H9 (cell line): ENCODE data around the gene PDZK1IP1. TPM values are rescaled to one million over a fixed set of nuclear protein-coding genes. Genes with fewer than 3 reads are reported as not detected.

ENCODE experiments used
- DNase-seq: peaks from one replicate; pipeline ENCODE4 v3.0.0-alpha.2; 2017
- H2AFZ ChIP-seq: one replicate; pipeline ENCODE4 v1.6.1; 2013; ENCODE audit warnings: mild to moderate bottlenecking, low read length, control low read depth, moderate library complexity
- H2AK5ac ChIP-seq: 2 replicates; pipeline ENCODE4 v1.6.1; 2013; ENCODE audit warnings: low read length, control low read depth, mixed read lengths; ENCODE audit not compliant: insufficient read length
- H2BK120ac ChIP-seq: one replicate; pipeline ENCODE4 v1.6.1; 2013; ENCODE audit warnings: low read depth, mild to moderate bottlenecking, low read length, control low read depth, inconsistent platforms; ENCODE audit not compliant: poor library complexity, severe bottlenecking
- H2BK12ac ChIP-seq: 2 replicates; pipeline ENCODE4 v1.6.1; 2013; ENCODE audit warnings: low read length, control low read depth, mixed read lengths, low read depth; ENCODE audit not compliant: insufficient read length
- H2BK15ac ChIP-seq: 2 replicates; pipeline ENCODE4 v1.6.1; 2013; ENCODE audit warnings: low read depth, low read length, control low read depth
- H2BK20ac ChIP-seq: one replicate; pipeline ENCODE4 v1.6.1; 2013; ENCODE audit warnings: low read depth, mild to moderate bottlenecking, low read length, control low read depth, inconsistent platforms; ENCODE audit not compliant: poor library complexity, severe bottlenecking
- H2BK5ac ChIP-seq: 2 replicates; pipeline ENCODE4 v1.6.1; 2013; ENCODE audit warnings: low read length, control low read depth, mixed read lengths; ENCODE audit not compliant: insufficient read length
- H3K14ac ChIP-seq: 2 replicates; pipeline ENCODE4 v1.6.1; 2013; ENCODE audit warnings: low read length, control low read depth; ENCODE audit not compliant: insufficient read depth
- H3K18ac ChIP-seq: 2 replicates; pipeline ENCODE4 v1.6.1; 2013; ENCODE audit warnings: low read depth, mild to moderate bottlenecking, mixed read lengths, low read length, control low read depth; ENCODE audit not compliant: insufficient read length
- H3K23ac ChIP-seq: 2 replicates; pipeline ENCODE4 v1.6.1; 2013; ENCODE audit warnings: low read length, control low read depth, mixed read lengths, low read depth; ENCODE audit not compliant: insufficient read length
- H3K23me2 ChIP-seq: 2 replicates; pipeline ENCODE4 v1.6.1; 2013; ENCODE audit warnings: low read depth, mild to moderate bottlenecking, mixed read lengths, low read length, control low read depth; ENCODE audit not compliant: insufficient read length, poor library complexity, severe bottlenecking
- H3K27ac ChIP-seq: 2 replicates; pipeline ENCODE4 v1.5.1; 2013; ENCODE audit warnings: low read length, control low read depth, mixed read lengths, low read depth; ENCODE audit not compliant: insufficient read length
- H3K27me3 ChIP-seq: 2 replicates; pipeline ENCODE4 v1.6.1; 2013; ENCODE audit warnings: low read length, control low read depth, inconsistent platforms; ENCODE audit not compliant: insufficient read depth
- H3K4ac ChIP-seq: 2 replicates; pipeline ENCODE4 v1.6.1; 2013; ENCODE audit warnings: low read depth, mild to moderate bottlenecking, control low read depth, inconsistent platforms, low read length, moderate library complexity
- H3K4me1 ChIP-seq: 2 replicates; pipeline ENCODE4 v1.6.1; 2013; ENCODE audit warnings: low read length, control low read depth, inconsistent platforms; ENCODE audit not compliant: insufficient read depth
- H3K4me2 ChIP-seq: 2 replicates; pipeline ENCODE4 v1.6.1; 2013; ENCODE audit warnings: low read length, control low read depth, mixed read lengths; ENCODE audit not compliant: insufficient read length, insufficient read depth
- H3K56ac ChIP-seq: 2 replicates; pipeline ENCODE4 v1.6.1; 2013; ENCODE audit warnings: low read depth, mild to moderate bottlenecking, mixed read lengths, low read length, control low read depth; ENCODE audit not compliant: insufficient read length
- H3K79me1 ChIP-seq: 2 replicates; pipeline ENCODE4 v1.6.1; 2013; ENCODE audit warnings: low read depth, mild to moderate bottlenecking, moderate library complexity, low read length, control low read depth, inconsistent platforms; ENCODE audit not compliant: insufficient read depth, poor library complexity, severe bottlenecking
- H3K79me2 ChIP-seq: 2 replicates; pipeline ENCODE4 v1.6.1; 2013; ENCODE audit warnings: low read length, control low read depth, inconsistent platforms; ENCODE audit not compliant: insufficient read depth
- H3K9ac ChIP-seq: 2 replicates; pipeline ENCODE4 v1.6.1; 2013; ENCODE audit warnings: low read length, control low read depth, mixed read lengths; ENCODE audit not compliant: insufficient read length; ENCODE audit errors: extremely low read depth
- H3K9me3 ChIP-seq: one replicate; pipeline ENCODE4 v1.6.1; 2013; ENCODE audit warnings: low read depth, low read length, inconsistent platforms; ENCODE audit not compliant: control insufficient read depth
- H3T11ph ChIP-seq: one replicate; pipeline ENCODE4 v1.6.1; 2013; ENCODE audit warnings: mild to moderate bottlenecking, low read length, control low read depth, inconsistent platforms
- H4K20me1 ChIP-seq: one replicate; pipeline ENCODE4 v1.6.1; 2013; ENCODE audit not compliant: control insufficient read depth, insufficient read length, insufficient read depth
- H4K5ac ChIP-seq: 2 replicates; pipeline ENCODE4 v1.6.1; 2013; ENCODE audit warnings: low read depth, mild to moderate bottlenecking, mixed read lengths, low read length, control low read depth; ENCODE audit not compliant: insufficient read length
- H4K8ac ChIP-seq: replicated peaks from 2 replicates; pipeline ENCODE4 v1.6.1; 2013; ENCODE audit warnings: low read length, control low read depth, mixed read lengths, low read depth; ENCODE audit not compliant: insufficient read length
- H4K91ac ChIP-seq: 2 replicates; pipeline ENCODE4 v1.6.1; 2013; ENCODE audit warnings: low read depth, mild to moderate bottlenecking, moderate library complexity, mixed read lengths, low read length, control low read depth; ENCODE audit not compliant: insufficient read length
- H3K27ac Mint-ChIP-seq, 3 experiments: 2 replicates in 2 of 3; 3 replicates in 1 of 3; pipeline ENCODE4 v1.8.0; 2020 to 2021; ENCODE audit warnings: mixed read lengths in 3 of 3, mild to moderate bottlenecking in 1 of 3, moderate library complexity in 1 of 3
- H3K27me3 Mint-ChIP-seq: 2 replicates; pipeline ENCODE4 v1.8.0; 2021; ENCODE audit warnings: low read depth, mild to moderate bottlenecking, moderate library complexity, mixed read lengths
- H3K36me3 Mint-ChIP-seq, 3 experiments: 2 replicates in 2 of 3; 3 replicates in 1 of 3; pipeline ENCODE4 v1.8.0; 2020 to 2021; ENCODE audit warnings: low read depth in 3 of 3, mixed read lengths in 3 of 3; ENCODE audit not compliant: insufficient read depth in 1 of 3
- H3K4me1 Mint-ChIP-seq, 2 experiments: 2 replicates each; pipeline ENCODE4 v1.8.0; 2020; ENCODE audit warnings: mixed read lengths in 2 of 2
- H3K4me3 Mint-ChIP-seq, 2 experiments: 2 replicates in 1 of 2; 3 replicates in 1 of 2; pipeline ENCODE4 v1.8.0; 2020 to 2021; ENCODE audit warnings: mild to moderate bottlenecking in 2 of 2, mixed read lengths in 2 of 2, moderate library complexity in 1 of 2
- H3K9me3 Mint-ChIP-seq, 2 experiments: 2 replicates in 1 of 2; 3 replicates in 1 of 2; pipeline ENCODE4 v1.8.0; 2020; ENCODE audit warnings: mild to moderate bottlenecking in 2 of 2, mixed read lengths in 2 of 2, moderate library complexity in 1 of 2
- WGBS: extraction: QIAGEN DNeasy Blood & Tissue Kit; methylation state at CpG from one replicate; pipeline ENCODE4 v1.1.7; 2013; ENCODE audit warnings: missing lambda C conversion rate, low lambda C conversion rate, mixed read lengths; ENCODE audit not compliant: insufficient read length; ENCODE audit errors: extremely low coverage; 5-methylcytosine and 5-hydroxymethylcytosine counted together
- total RNA-seq: library from RNA; stranded (reverse); gene quantifications from 2 replicates; pipeline ENCODE4 v1.2.1, GENCODE V29; 2021
- TF ChIP-seq, protein P1 (sequence below): fragments of 200-600 bp; sonication (generic); conservative IDR thresholded peaks from 3 replicates; pipeline ENCODE4 v1.8.0; 2021; ENCODE audit warnings: antibody characterized with exemption, mild to moderate bottlenecking

PDZK1IP1 gene
- total RNA-seq, 1 experiment from 2014 or later: not detected

DNA sequence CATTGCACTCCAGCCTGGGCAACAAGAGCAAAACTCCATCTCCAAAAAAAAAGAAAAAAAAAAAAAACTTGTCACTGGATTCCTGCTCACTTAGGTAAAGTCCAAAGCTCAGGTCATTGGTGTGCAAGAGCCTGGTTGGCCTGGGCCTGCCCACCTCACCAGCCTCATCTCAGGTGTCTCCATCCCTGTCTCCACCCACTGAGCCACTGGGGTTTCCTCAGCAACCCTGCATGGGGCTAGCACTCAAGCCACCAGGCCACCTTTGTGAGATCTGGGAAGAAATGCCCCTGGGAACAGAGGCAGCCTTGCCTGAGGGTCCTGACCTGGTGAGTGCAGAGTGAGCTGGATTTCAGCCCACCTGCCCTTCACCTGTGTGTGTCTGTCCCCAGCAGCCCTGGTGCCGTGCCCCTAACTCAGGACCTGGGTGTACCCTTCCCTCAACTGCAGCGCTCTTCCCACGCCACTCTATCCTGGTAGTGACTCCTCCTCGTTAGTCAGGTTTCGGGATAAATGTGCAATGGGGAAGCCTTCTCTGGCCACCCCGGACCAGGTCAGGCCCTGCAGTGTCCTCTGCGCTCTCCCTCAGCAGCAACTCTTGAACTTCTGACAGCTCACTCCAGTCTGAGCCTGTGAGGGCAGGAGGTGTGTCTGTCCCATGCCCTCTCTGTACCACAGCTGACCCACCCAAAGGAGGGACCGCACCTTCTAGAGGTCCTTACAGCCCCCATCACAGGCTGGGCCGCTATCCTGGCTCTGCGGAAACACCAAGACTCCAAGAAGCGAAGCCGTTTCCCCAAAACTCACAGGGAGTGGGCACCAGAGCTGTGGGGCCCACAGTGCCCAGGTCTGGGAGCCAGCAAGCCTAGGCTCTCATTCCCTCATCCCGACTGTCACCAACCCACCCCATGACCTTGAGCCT lies 3.3 kb downstream of the PDZK1IP1 start:
- Histone ChIP-seq H4K20me1 (no peaks in the 10 kb centered on the region), H3K18ac (no peak overlapping the region), H2AFZ (no peak overlapping the region), H3K56ac (no peak overlapping the region), H4K5ac (no peak overlapping the region), H3K14ac (no peak overlapping the region; the same call in 1 of the 2 replicates), H3K27ac (no peak overlapping the region), H3K23ac (no peak overlapping the region), H2AK5ac (no peak overlapping the region), H2BK5ac (no peak overlapping the region), H3K27me3 (no peaks in the 10 kb centered on the region; the same call in 1 of the 2 replicates), H3K9ac (no peak overlapping the region), H3K4me2 (no peak overlapping the region), H2BK15ac (no peak overlapping the region), H3T11ph (no peak overlapping the region), H3K23me2 (no peaks in the 10 kb centered on the region), H2BK20ac (no peak overlapping the region), H3K4ac (no peak overlapping the region), H4K8ac (no peak overlapping the region), H2BK12ac (no peak overlapping the region), H3K9me3 (no peaks in the 10 kb centered on the region), H2BK120ac (no peak overlapping the region), H3K79me1 (no peaks in the 10 kb centered on the region), H3K4me1 (peaks cover under 1% of the 10 kb centered on the region; the same call in 1 of the 2 replicates), H3K79me2 (no peaks in the 10 kb centered on the region), H4K91ac (no peak overlapping the region)
- no peak for DNase-seq
- no CpG with 5 or more reads among the region's 13 CpGs for WGBS
- 0 out of 7 replicates have a peak, but pooled peaks cover 0 to 3% (median 0%) of the 10 kb centered on the region in 3 experiments for H3K36me3 Mint-ChIP-seq
- H3K4me3 Mint-ChIP-seq: no peak overlapping the region
- TF ChIP-seq, protein P1, sequence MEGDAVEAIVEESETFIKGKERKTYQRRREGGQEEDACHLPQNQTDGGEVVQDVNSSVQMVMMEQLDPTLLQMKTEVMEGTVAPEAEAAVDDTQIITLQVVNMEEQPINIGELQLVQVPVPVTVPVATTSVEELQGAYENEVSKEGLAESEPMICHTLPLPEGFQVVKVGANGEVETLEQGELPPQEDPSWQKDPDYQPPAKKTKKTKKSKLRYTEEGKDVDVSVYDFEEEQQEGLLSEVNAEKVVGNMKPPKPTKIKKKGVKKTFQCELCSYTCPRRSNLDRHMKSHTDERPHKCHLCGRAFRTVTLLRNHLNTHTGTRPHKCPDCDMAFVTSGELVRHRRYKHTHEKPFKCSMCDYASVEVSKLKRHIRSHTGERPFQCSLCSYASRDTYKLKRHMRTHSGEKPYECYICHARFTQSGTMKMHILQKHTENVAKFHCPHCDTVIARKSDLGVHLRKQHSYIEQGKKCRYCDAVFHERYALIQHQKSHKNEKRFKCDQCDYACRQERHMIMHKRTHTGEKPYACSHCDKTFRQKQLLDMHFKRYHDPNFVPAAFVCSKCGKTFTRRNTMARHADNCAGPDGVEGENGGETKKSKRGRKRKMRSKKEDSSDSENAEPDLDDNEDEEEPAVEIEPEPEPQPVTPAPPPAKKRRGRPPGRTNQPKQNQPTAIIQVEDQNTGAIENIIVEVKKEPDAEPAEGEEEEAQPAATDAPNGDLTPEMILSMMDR: no peak
- H3K27me3 Mint-ChIP-seq: peaks cover 61% of the 10 kb centered on the region
- H3K9me3 Mint-ChIP-seq: peaks cover 5 to 10% of the 10 kb centered on the region in 2 experiments; a peak in 2 of 5 replicates
- 0 out of 7 replicates have a peak overlapping the region, but pooled peaks of 1 of the 3 experiments have one; percentile 59 for H3K27ac Mint-ChIP-seq
- H3K4me1 Mint-ChIP-seq: peaks cover 11 to 15% of the 10 kb centered on the region in 2 experiments
